ENCODE data around the gene NDUFA6. TPM values are rescaled to one million over a fixed set of nuclear protein-coding genes. Genes with fewer than 3 reads are reported as not detected.
"Not testable (repeated sequence)": the region's sequence is repeated elsewhere in the genome, so short reads cannot be mapped to it uniquely, and the experiment has no call there.

NDUFA6 gene
- total RNA-seq, result 100 to 1,000 TPM in 2 of 3 donors, 10 to 100 TPM in 1; 96.3 to 129 (median 116) TPM

- H3K4me1 Mint-ChIP-seq (ENCODE audit: low read depth), result peaks cover 24% of the 10 kb centered on the region
- H3K27me3 Mint-ChIP-seq (ENCODE audit: low read depth), result no peaks in the 10 kb centered on the region
- no peaks in the 10 kb centered on the region for H3K9me3 Mint-ChIP-seq
- peaks cover 19% of the 10 kb centered on the region for H3K36me3 Mint-ChIP-seq (ENCODE audit: insufficient read depth)
- ATAC-seq (peak; percentile 90 to 92), DNase-seq (peak; percentile 97)
- H3K4me3 Mint-ChIP-seq, result peak within 1 kb of the TSS; percentile 98
These were observed at the start of gene NDUFA6 for GRCh38 chr22:42090596-42091454. Gene NDUFA6, minus strand, starts transcription at chr22:42090772. Its CDS starts 28 bp downstream, at chr22:42090744.

GRCh38 chr22:42140153-42140552 is 49.6 kb upstream of the NDUFA6 start:
- H3K4me1 Mint-ChIP-seq (ENCODE audit: low read depth); H3K4me3 Mint-ChIP-seq; H3K9me3 Mint-ChIP-seq; DNase-seq; H3K27me3 Mint-ChIP-seq (ENCODE audit: low read depth); ATAC-seq: not testable (repeated sequence)
- peaks cover 16% of the 10 kb centered on the region for H3K36me3 Mint-ChIP-seq (ENCODE audit: insufficient read depth)

- not testable (repeated sequence) for H3K4me3 Mint-ChIP-seq; H3K9me3 Mint-ChIP-seq; H3K4me1 Mint-ChIP-seq (ENCODE audit: low read depth); DNase-seq; ATAC-seq; H3K27me3 Mint-ChIP-seq (ENCODE audit: low read depth)
- H3K36me3 Mint-ChIP-seq (ENCODE audit: insufficient read depth), result peaks cover 13% of the 10 kb centered on the region
These were observed 48.9 kb upstream of the NDUFA6 start for GRCh38 chr22:42139508-42139907.

- ATAC-seq (no peak), DNase-seq (no peak)
- Mint-ChIP-seq H3K4me1 (ENCODE audit: low read depth) (no peaks in the 10 kb centered on the region), H3K27me3 (ENCODE audit: low read depth) (no peaks in the 10 kb centered on the region), H3K36me3 (ENCODE audit: insufficient read depth) (peaks cover 13% of the 10 kb centered on the region), H3K9me3 (no peaks in the 10 kb centered on the region), H3K4me3 (no peak overlapping the region)
These were observed 48.4 kb upstream of the NDUFA6 start for GRCh38 chr22:42138972-42139371.

- Mint-ChIP-seq H3K9me3 (no peaks in the 10 kb centered on the region), H3K4me1 (ENCODE audit: low read depth) (no peaks in the 10 kb centered on the region), H3K27me3 (ENCODE audit: low read depth) (no peaks in the 10 kb centered on the region), H3K4me3 (no peak overlapping the region), H3K36me3 (ENCODE audit: insufficient read depth) (peaks cover 13% of the 10 kb centered on the region)
- no peak for DNase-seq
- no peak for ATAC-seq
These were observed 47.7 kb upstream of the NDUFA6 start for GRCh38 chr22:42138122-42138770.

GRCh38 chr22:42135688-42136087 is 45.1 kb upstream of the NDUFA6 start:
- peaks cover 13% of the 10 kb centered on the region for H3K36me3 Mint-ChIP-seq (ENCODE audit: insufficient read depth)
- not testable (repeated sequence) for H3K9me3 Mint-ChIP-seq; H3K4me3 Mint-ChIP-seq; H3K4me1 Mint-ChIP-seq (ENCODE audit: low read depth); H3K27me3 Mint-ChIP-seq (ENCODE audit: low read depth); DNase-seq
- ATAC-seq, result peak; percentile 72 to 74

GRCh38 chr22:42134100-42135020 is 43.8 kb upstream of the NDUFA6 start:
- ATAC-seq, result no peak

GRCh38 chr22:42132457-42132856 is 41.9 kb upstream of the NDUFA6 start:
- ATAC-seq (no peak), DNase-seq (no peak)
- Mint-ChIP-seq H3K4me1 (ENCODE audit: low read depth) (no peaks in the 10 kb centered on the region), H3K36me3 (ENCODE audit: insufficient read depth) (no peaks in the 10 kb centered on the region), H3K4me3 (no peak overlapping the region), H3K9me3 (no peaks in the 10 kb centered on the region), H3K27me3 (ENCODE audit: low read depth) (no peaks in the 10 kb centered on the region)

More at GRCh38 chr22:42134100-42135020, 43.8 kb upstream of the NDUFA6 start:
- Mint-ChIP-seq H3K9me3 (no peaks in the 10 kb centered on the region), H3K36me3 (ENCODE audit: insufficient read depth) (peaks cover 5% of the 10 kb centered on the region), H3K4me1 (ENCODE audit: low read depth) (no peaks in the 10 kb centered on the region), H3K27me3 (ENCODE audit: low read depth) (no peaks in the 10 kb centered on the region), H3K4me3 (no peak overlapping the region)
- DNase-seq, result no peak

- H3K36me3 Mint-ChIP-seq (ENCODE audit: insufficient read depth), result no peaks in the 10 kb centered on the region
- no peak overlapping the region for H3K4me3 Mint-ChIP-seq
- H3K9me3 Mint-ChIP-seq, result no peaks in the 10 kb centered on the region
- no peaks in the 10 kb centered on the region for H3K27me3 Mint-ChIP-seq (ENCODE audit: low read depth)
- ATAC-seq, result no peak
- no peak for DNase-seq
- no peaks in the 10 kb centered on the region for H3K4me1 Mint-ChIP-seq (ENCODE audit: low read depth)
These were observed 41.0 kb upstream of the NDUFA6 start for GRCh38 chr22:42131562-42131961.

GRCh38 chr22:42130639-42131431 is 40.3 kb upstream of the NDUFA6 start, which contains the start of gene CYP2D6:
Gene CYP2D6, minus strand, starts transcription at chr22:42130810. Its CDS starts 19 bp downstream, at chr22:42130791.
- H3K4me3 Mint-ChIP-seq; H3K27me3 Mint-ChIP-seq (ENCODE audit: low read depth); DNase-seq; ATAC-seq; H3K36me3 Mint-ChIP-seq (ENCODE audit: insufficient read depth); H3K4me1 Mint-ChIP-seq (ENCODE audit: low read depth); H3K9me3 Mint-ChIP-seq: not testable (repeated sequence)

GRCh38 chr22:42130182-42130581 is 39.6 kb upstream of the NDUFA6 start:
- not testable (repeated sequence) for H3K9me3 Mint-ChIP-seq; H3K4me3 Mint-ChIP-seq; DNase-seq; H3K4me1 Mint-ChIP-seq (ENCODE audit: low read depth); ATAC-seq; H3K27me3 Mint-ChIP-seq (ENCODE audit: low read depth); H3K36me3 Mint-ChIP-seq (ENCODE audit: insufficient read depth)

GRCh38 chr22:42128776-42129694 is 38.5 kb upstream of the NDUFA6 start:
- not testable (repeated sequence) for H3K4me3 Mint-ChIP-seq; H3K27me3 Mint-ChIP-seq (ENCODE audit: low read depth); H3K9me3 Mint-ChIP-seq; H3K36me3 Mint-ChIP-seq (ENCODE audit: insufficient read depth); H3K4me1 Mint-ChIP-seq (ENCODE audit: low read depth); ATAC-seq; DNase-seq

GRCh38 chr22:42128007-42128406 is 37.4 kb upstream of the NDUFA6 start:
- DNase-seq; H3K4me1 Mint-ChIP-seq (ENCODE audit: low read depth); H3K27me3 Mint-ChIP-seq (ENCODE audit: low read depth); H3K4me3 Mint-ChIP-seq; ATAC-seq; H3K9me3 Mint-ChIP-seq; H3K36me3 Mint-ChIP-seq (ENCODE audit: insufficient read depth): not testable (repeated sequence)

Measured in activated T-cell treated with anti-CD3 and anti-CD28 coated beads, Interleukin-2, amount 50 U/mL, for 4 hours (primary cell).